GM18867 (cell line): Measurements from ENCODE around the gene SH3GL3.

ENCODE experiments used
- ATAC-seq: cut with Tn5 transposase; IDR thresholded peaks from one replicate; pipeline ENCODE4 v1.9.1; 2021; ENCODE audit warnings: mild to moderate bottlenecking, moderate library complexity; ENCODE audit not compliant: unreplicated experiment

Gene SH3GL3

GRCh38 chr15:83610901-83611685, 164.0 kb downstream of the SH3GL3 start:
- no peak for ATAC-seq

GRCh38 chr15:83612226-83612625, 165.1 kb downstream of the SH3GL3 start:
- no peak for ATAC-seq

- no peak for ATAC-seq
These were observed 165.9 kb downstream of the SH3GL3 start for GRCh38 chr15:83612898-83613635.

- no peak for ATAC-seq
These were observed 166.6 kb downstream of the SH3GL3 start for GRCh38 chr15:83613714-83614113.

- ATAC-seq, result no peak
These were observed 169.7 kb downstream of the SH3GL3 start for GRCh38 chr15:83616840-83617239.

- no peak for ATAC-seq
These were observed 179.1 kb downstream of the SH3GL3 start for GRCh38 chr15:83626171-83626802.

- no peak for ATAC-seq
These were observed 184.4 kb downstream of the SH3GL3 start for GRCh38 chr15:83631534-83631933.

- no peak for ATAC-seq
These were observed 196.1 kb downstream of the SH3GL3 start for GRCh38 chr15:83643201-83643600.

GRCh38 chr15:83644439-83644838, 197.3 kb downstream of the SH3GL3 start:
- no peak for ATAC-seq

GRCh38 chr15:83650831-83651230, 203.7 kb downstream of the SH3GL3 start:
- ATAC-seq, result no peak

- no peak for ATAC-seq
These were observed 204.4 kb downstream of the SH3GL3 start for GRCh38 chr15:83651541-83651940.

- no peak for ATAC-seq
These were observed 205.6 kb downstream of the SH3GL3 start for GRCh38 chr15:83652626-83653204.

GRCh38 chr15:83653288-83653638, 206.1 kb downstream of the SH3GL3 start:
- ATAC-seq, result no peak

GRCh38 chr15:83653639-83654378, 206.7 kb downstream of the SH3GL3 start, which contains the start of gene ADAMTSL3:
Gene ADAMTSL3 (plus strand): TSS chr15:83654123. CDS start chr15:83655762, 1,639 bp downstream.
- ATAC-seq, result no peak

- no peak for ATAC-seq
These were observed 207.5 kb downstream of the SH3GL3 start for GRCh38 chr15:83654379-83655236.

- ATAC-seq, result no peak
These were observed 208.1 kb downstream of the SH3GL3 start for GRCh38 chr15:83655237-83655616.

GRCh38 chr15:83656192-83656591, 209.1 kb downstream of the SH3GL3 start:
- no peak for ATAC-seq

GRCh38 chr15:83656943-83657528, 209.9 kb downstream of the SH3GL3 start:
- no peak for ATAC-seq

GRCh38 chr15:83657549-83657948, 210.4 kb downstream of the SH3GL3 start:
- no peak for ATAC-seq
